ENCODE data around the gene FILIP1L.

FILIP1L gene

GRCh38 chr3:99925584-99926230, 188.6 kb downstream of the FILIP1L start:
- DNase-seq (ENCODE audit: low read depth, low spot score), result no peak

GRCh38 chr3:99923873-99924272, 190.4 kb downstream of the FILIP1L start:
- DNase-seq (ENCODE audit: low read depth, low spot score), result no peak

GRCh38 chr3:99921986-99922385, 192.3 kb downstream of the FILIP1L start:
- DNase-seq (ENCODE audit: low read depth, low spot score), result no peak

- DNase-seq (ENCODE audit: low read depth, low spot score), result no peak
Observed at GRCh38 chr3:99921377-99921695, 193.0 kb downstream of the FILIP1L start.

- no peak for DNase-seq (ENCODE audit: low read depth, low spot score)
Observed at GRCh38 chr3:99920481-99921376, 193.6 kb downstream of the FILIP1L start.

GRCh38 chr3:99919694-99920093, 194.6 kb downstream of the FILIP1L start:
- no peak for DNase-seq (ENCODE audit: low read depth, low spot score)

GRCh38 chr3:99918715-99919114, 195.6 kb downstream of the FILIP1L start:
- DNase-seq (ENCODE audit: low read depth, low spot score), result no peak

GRCh38 chr3:99915906-99916432, 198.3 kb downstream of the FILIP1L start:
- no peak for DNase-seq (ENCODE audit: low read depth, low spot score)

GRCh38 chr3:99911433-99911832, 202.9 kb downstream of the FILIP1L start:
- DNase-seq (ENCODE audit: low read depth, low spot score), result no peak

- no peak for DNase-seq (ENCODE audit: low read depth, low spot score)
Observed at GRCh38 chr3:99910752-99911290, 203.5 kb downstream of the FILIP1L start.

- DNase-seq (ENCODE audit: low read depth, low spot score), result no peak
Observed at GRCh38 chr3:99909714-99910495, 204.4 kb downstream of the FILIP1L start.

GRCh38 chr3:99907959-99908544, 206.2 kb downstream of the FILIP1L start:
- DNase-seq (ENCODE audit: low read depth, low spot score), result no peak

- no peak for DNase-seq (ENCODE audit: low read depth, low spot score)
Observed at GRCh38 chr3:99903869-99904268, 210.4 kb downstream of the FILIP1L start.

GRCh38 chr3:99902091-99902490, 212.2 kb downstream of the FILIP1L start:
- DNase-seq (ENCODE audit: low read depth, low spot score), result no peak

GRCh38 chr3:99901200-99901926, 212.9 kb downstream of the FILIP1L start:
- DNase-seq (ENCODE audit: low read depth, low spot score), result no peak

GRCh38 chr3:99900248-99900647, 214.1 kb downstream of the FILIP1L start:
- no peak for DNase-seq (ENCODE audit: low read depth, low spot score)

- DNase-seq (ENCODE audit: low read depth, low spot score), result no peak
Observed at GRCh38 chr3:99899603-99900002, 214.7 kb downstream of the FILIP1L start.

GRCh38 chr3:99896482-99896881, 217.8 kb downstream of the FILIP1L start:
- DNase-seq (ENCODE audit: low read depth, low spot score), result no peak

GRCh38 chr3:99895703-99896441, 218.4 kb downstream of the FILIP1L start:
- no peak for DNase-seq (ENCODE audit: low read depth, low spot score)

GRCh38 chr3:99895131-99895696, 219.1 kb downstream of the FILIP1L start:
- no peak for DNase-seq (ENCODE audit: low read depth, low spot score)
